ENCODE results near the gene KCNMB2. TPM values are rescaled to one million over a fixed set of nuclear protein-coding genes. Genes with fewer than 3 reads are reported as not detected.
"Not testable (repeated sequence)": the region's sequence is repeated elsewhere in the genome, so short reads cannot be mapped to it uniquely, and the experiment has no call there.

KCNMB2 gene
- total RNA-seq, 6 donors from 2014 or later, result 0.51 to 3.0 (median 1.1) TPM; not detected in 3

GRCh38 chr3:178545337-178545736 is 9.1 kb downstream of the KCNMB2 start:
- no peak overlapping the region for H3K4me3 ChIP-seq
- H3K9me3 ChIP-seq, result no peaks in the 10 kb centered on the region
- TF ChIP-seq POLR2AphosphoS5 (IDR thresholded peaks at IDR 0.05) (no peak), EP300 (IDR thresholded peaks at IDR 0.05) (no peak), CTCF (IDR thresholded peaks at IDR 0.05) (no peak), POLR2A (IDR thresholded peaks at IDR 0.05) (no peak)
- no peaks in the 10 kb centered on the region for H3K36me3 ChIP-seq
- WGBS, 2 donors, result 63 to 73% methylated on average over 3 of the region's 3 CpGs
- H3K27ac ChIP-seq, result no peak overlapping the region
- H3K4me1 ChIP-seq, result no peaks in the 10 kb centered on the region
- DNase-seq (no peak), ATAC-seq (ENCODE audit: low FRiP score in 2 of 2) (no peak)
- no peaks in the 10 kb centered on the region for H3K27me3 ChIP-seq

- DNase-seq, result no peak
- H3K4me1 ChIP-seq, result no peaks in the 10 kb centered on the region
- H3K4me3 ChIP-seq, result no peak overlapping the region
- no peak for TF ChIP-seq CTCF (IDR thresholded peaks at IDR 0.05)
- TF ChIP-seq POLR2A (IDR thresholded peaks at IDR 0.05), result no peak
- no peak for TF ChIP-seq EP300 (IDR thresholded peaks at IDR 0.05)
- TF ChIP-seq POLR2AphosphoS5 (IDR thresholded peaks at IDR 0.05), result no peak
- WGBS, 2 donors, result 42 to 44% methylated on average over 1 of the region's 1 CpG
- H3K36me3 ChIP-seq, result no peaks in the 10 kb centered on the region
- no peak for ATAC-seq (ENCODE audit: low FRiP score in 2 of 2)
- H3K9me3 ChIP-seq, result no peaks in the 10 kb centered on the region
- H3K27me3 ChIP-seq, result no peaks in the 10 kb centered on the region
- no peak overlapping the region for H3K27ac ChIP-seq
These were observed 9.8 kb downstream of the KCNMB2 start for GRCh38 chr3:178546079-178546478.

DNA sequence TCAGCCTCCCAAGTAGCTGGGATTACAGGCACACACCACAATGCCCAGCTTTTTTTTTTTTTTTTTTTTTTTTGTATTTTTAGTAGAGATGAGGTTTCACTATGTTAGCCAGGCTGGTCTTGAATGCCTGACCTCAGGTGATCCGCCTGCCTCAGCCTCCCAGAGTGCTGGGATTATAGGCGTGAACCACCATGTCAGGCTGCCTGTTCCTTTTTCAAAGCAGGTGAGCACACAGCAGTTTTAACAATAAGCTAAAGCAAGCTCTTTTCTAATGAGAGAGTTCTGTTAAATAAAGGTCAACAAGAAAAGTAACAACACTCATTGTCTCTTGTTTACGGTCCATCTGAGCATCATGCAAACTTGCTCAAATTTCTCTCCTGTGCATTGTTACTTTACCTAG is 13.2 kb downstream of the KCNMB2 start:
- H3K27me3 ChIP-seq; H3K27ac ChIP-seq; ATAC-seq (ENCODE audit: low FRiP score in 2 of 2); H3K36me3 ChIP-seq; H3K9me3 ChIP-seq; DNase-seq; H3K4me3 ChIP-seq; H3K4me1 ChIP-seq: not testable (repeated sequence)
- WGBS, 2 donors, result 80 to 85% methylated on average over 3 of the region's 3 CpGs

DNA sequence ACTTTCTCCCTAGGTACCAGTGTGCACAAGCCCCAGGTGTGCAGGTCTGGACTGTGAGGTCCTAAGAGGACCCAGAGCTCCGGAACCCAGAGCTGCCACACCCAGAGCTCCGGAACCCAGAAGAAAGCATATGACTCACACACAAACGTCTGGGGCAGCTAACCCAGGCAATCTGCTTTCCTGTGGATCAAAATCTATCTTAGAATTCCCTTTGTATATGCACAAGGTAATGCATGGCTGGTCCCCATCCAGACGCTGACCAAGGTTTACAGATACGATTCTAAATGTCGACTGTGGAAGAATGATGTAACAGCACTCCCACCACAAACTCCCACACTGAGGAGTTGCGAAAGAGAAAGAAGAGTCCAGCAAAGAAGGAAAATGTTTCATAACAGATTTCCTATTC is 15.7 kb downstream of the KCNMB2 start:
- TF ChIP-seq EP300 (IDR thresholded peaks at IDR 0.05) (no peak), POLR2A (IDR thresholded peaks at IDR 0.05) (no peak), POLR2AphosphoS5 (IDR thresholded peaks at IDR 0.05) (no peak)
- WGBS, 2 donors, result 60 to 64% methylated on average over 7 of the region's 7 CpGs
- H3K4me3 ChIP-seq, result peak overlapping the region in 1 of 4 donors; percentile 4
- ATAC-seq (ENCODE audit: low FRiP score in 2 of 2) (peak in 1 of 2 donors; percentile 75), DNase-seq (no peak)
- H3K27ac ChIP-seq, result no peak overlapping the region
- no peaks in the 10 kb centered on the region for H3K9me3 ChIP-seq
- no peaks in the 10 kb centered on the region for H3K36me3 ChIP-seq
- H3K4me1 ChIP-seq, result no peaks in the 10 kb centered on the region
- H3K27me3 ChIP-seq, result no peaks in the 10 kb centered on the region

GRCh38 chr3:178558637-178559036 is 22.4 kb downstream of the KCNMB2 start:
- H3K4me3 ChIP-seq, result no peak overlapping the region
- TF ChIP-seq POLR2AphosphoS5 (IDR thresholded peaks at IDR 0.05) (no peak), EP300 (IDR thresholded peaks at IDR 0.05) (no peak), POLR2A (IDR thresholded peaks at IDR 0.05) (no peak)
- H3K4me1 ChIP-seq, result no peaks in the 10 kb centered on the region
- H3K36me3 ChIP-seq, result no peaks in the 10 kb centered on the region
- no peaks in the 10 kb centered on the region for H3K27me3 ChIP-seq
- WGBS, 2 donors, result 77 to 85% methylated on average over 8 of the region's 8 CpGs
- H3K27ac ChIP-seq, result no peak overlapping the region
- no peaks in the 10 kb centered on the region for H3K9me3 ChIP-seq
- DNase-seq, result no peak
- no peak for ATAC-seq (ENCODE audit: low FRiP score in 2 of 2)

DNA sequence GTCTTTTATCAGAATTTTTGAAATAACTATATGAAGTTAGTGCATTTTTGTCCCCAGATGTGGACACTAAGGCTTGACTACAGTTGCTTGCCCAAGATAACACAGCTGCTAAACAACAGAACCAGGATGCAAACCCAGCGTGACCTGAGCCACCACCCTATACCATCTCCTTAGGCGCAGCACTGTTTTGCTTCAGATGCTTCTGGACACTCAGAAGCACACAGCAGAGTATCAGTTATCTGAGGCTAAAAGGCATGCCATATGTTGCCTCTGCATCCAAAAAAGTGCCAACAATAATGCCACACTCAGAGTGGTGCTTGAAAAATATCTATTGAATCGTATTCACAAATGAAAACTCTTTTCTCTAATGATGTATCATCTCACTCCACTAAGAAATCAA is 24.5 kb downstream of the KCNMB2 start:
- Histone ChIP-seq H3K36me3 (no peaks in the 10 kb centered on the region), H3K4me1 (no peaks in the 10 kb centered on the region), H3K27ac (no peak overlapping the region), H3K27me3 (no peaks in the 10 kb centered on the region), H3K4me3 (no peak overlapping the region), H3K9me3 (no peaks in the 10 kb centered on the region)
- 47 to 63% methylated on average over 3 of the region's 3 CpGs for WGBS, 2 donors
- TF ChIP-seq POLR2A (IDR thresholded peaks at IDR 0.05) (no peak), POLR2AphosphoS5 (IDR thresholded peaks at IDR 0.05) (no peak), CTCF (IDR thresholded peaks at IDR 0.05) (no peak), EP300 (IDR thresholded peaks at IDR 0.05) (no peak)
- DNase-seq (no peak), ATAC-seq (ENCODE audit: low FRiP score in 2 of 2) (no peak)

Data from upper lobe of left lung (tissue), 6 donors.